HG03095 (cell line): ENCODE results near the gene C16orf54.
"Not testable (repeated sequence)": the region's sequence is repeated elsewhere in the genome, so short reads cannot be mapped to it uniquely, and the experiment has no call there.

Experiments
- ATAC-seq: cut with Tn5 transposase; IDR thresholded peaks from one replicate; pipeline ENCODE4 v1.9.1; 2021; ENCODE audit warnings: moderate library complexity; ENCODE audit not compliant: unreplicated experiment

C16orf54 gene

GRCh38 chr16:29742683-29743275 lies 3.0 kb downstream of the C16orf54 start:
- no peak for ATAC-seq

DNA sequence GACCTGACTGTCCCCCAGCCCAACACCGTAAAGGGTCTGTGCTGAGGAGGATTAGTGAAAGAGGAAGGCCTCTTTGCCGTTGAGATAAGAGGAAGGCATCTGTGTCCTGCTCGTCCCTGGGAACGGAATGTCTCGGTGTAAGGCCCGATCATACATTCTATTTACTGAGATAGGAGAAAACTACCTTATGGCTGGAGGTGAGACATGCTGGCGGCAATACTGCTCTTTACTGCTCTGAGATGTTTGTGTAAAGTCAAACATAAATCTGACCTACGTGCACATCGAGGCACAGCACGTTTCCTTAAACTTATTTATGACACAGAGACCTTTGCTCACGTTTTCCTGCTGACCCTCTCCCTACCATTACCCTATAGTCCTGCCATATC lies 5.2 kb downstream of the C16orf54 start:
- ATAC-seq: not testable (repeated sequence)

DNA sequence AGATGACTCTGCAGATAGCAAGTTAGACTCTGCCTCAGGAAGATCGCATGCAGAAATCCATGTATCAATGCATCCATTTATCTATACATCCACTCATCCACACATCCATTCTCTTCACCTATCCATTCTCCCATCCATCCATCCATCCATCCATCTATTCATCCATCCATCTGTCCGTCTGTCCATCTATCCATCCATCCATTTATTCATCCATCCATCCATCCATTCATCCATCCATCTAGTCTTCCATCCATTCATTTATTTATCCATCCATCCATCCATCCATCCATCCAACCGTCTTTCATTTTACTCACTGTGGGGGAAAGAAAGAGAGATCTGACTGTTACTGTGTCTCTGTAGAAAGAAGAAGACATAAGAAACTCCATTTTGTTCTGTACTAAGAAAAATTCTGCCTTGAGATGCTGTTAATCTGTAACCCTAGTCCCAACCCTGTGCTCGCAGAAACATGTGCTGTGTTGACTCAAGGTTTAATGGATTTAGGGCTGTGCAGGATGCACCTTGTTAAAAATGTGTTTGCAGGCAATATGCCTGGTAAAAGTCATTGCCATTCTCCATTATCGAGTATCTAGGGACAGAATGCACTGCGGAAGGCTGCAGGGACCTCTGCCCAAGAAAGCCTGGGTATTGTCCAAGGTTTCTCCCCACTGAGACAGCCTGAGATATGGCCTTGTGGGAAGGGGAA lies 5.7 kb downstream of the C16orf54 start:
- ATAC-seq: not testable (repeated sequence)

GRCh38 chr16:29738514-29738913 lies 7.3 kb downstream of the C16orf54 start:
- ATAC-seq: no peak

DNA sequence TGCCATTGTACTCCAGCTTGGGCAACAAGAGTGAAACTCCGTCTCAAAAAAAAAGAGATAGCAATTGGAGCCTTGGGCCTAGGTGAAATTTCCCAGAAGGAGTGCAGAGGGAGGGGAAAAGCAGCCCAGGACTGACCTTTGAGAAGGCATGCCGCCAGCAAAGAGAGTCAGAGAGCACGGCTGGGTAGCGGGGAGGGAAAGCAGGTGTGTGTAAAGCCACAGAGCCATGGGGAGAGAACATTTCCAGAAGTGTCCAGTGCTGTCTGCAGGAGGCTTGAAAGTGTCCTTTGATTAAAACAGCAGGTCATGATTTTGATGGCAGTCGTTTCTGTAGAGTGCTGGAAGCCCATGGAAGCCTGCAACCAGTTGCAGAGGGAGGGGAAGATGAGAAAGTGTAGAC lies 8.1 kb downstream of the C16orf54 start:
- ATAC-seq: no peak

DNA sequence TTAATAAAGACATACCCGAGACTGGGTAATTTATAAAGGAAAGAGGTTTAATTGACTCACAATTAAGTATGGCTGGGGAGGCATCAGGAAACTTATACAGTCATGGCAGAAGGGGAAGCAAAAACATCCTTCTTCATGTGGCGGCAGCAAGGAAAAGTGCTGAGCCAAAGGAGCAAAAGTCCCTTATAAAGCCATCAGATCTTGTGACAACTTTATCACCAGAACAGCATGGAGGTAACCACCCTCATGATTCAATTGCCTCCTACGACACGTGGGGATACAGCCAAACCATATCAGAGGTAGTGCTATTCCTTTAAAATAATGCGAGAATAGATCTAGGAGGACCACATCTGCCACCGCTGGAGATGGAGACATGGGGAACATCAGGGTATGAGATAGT lies 9.0 kb downstream of the C16orf54 start:
- no peak for ATAC-seq

DNA sequence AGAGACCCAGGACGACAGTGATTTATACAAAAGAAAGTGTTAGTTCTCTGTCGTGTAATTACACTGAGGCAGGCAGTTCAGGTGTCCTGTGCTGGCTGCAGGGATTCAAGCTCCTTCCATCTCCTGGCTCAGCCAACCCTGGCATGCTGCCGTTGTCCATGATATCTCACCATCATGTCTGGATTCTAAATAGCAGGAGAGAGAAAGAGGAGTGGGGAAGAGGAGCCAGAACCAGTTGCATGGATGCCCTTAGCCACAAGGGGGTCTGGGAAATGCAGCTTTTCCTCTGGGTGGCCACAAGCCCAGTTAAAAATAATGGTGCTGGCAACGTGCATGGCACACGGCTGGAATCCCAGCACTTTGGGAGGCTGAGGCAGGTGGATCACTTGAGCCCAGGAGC lies 9.7 kb downstream of the C16orf54 start:
- no peak for ATAC-seq

DNA sequence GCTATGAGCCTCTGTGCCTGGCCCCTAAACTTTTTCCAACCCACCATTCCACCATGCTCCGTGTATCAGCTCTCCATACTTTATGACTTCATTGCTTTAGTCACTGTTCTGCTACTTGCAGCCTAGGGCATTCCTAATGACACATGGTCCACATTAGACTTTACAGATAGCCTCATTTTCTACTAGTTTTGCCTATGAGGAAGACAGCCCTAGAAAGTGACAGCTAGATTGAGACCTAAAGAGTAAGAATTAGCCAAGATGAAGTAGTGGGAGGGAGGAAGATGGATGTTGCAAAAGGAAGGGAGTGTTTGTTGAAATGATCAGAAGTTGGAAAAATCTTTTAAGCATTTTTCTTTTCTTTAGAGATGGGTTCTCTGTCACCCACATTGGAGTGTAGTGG lies 11.0 kb downstream of the C16orf54 start:
- ATAC-seq: no peak

GRCh38 chr16:29731768-29732601 lies 13.8 kb downstream of the C16orf54 start:
- ATAC-seq: peak; percentile 73

- ATAC-seq: no peak
These were observed 15.1 kb downstream of the C16orf54 start for GRCh38 chr16:29730649-29731048.

DNA sequence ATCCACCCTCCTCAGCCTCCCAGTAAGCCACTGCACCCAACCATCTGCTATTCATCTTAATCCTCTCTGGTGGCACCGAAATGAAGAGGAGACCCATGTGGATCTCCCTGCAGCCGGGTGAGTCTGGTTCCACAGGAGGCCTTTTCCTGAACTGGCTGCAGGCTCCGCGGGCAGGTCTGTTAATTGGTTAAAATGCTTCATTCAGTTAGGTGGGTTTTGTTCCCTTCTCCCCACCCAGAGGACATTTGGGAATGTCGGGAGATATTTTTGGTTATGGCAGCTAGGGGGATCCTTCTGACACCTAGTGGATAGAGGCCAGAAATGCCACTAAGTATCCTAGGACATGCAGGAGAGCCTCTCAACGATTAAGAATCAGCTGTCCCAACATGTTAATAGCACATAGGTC lies 16.7 kb downstream of the C16orf54 start:
- no peak for ATAC-seq

- ATAC-seq: no peak
These were observed 18.3 kb downstream of the C16orf54 start for GRCh38 chr16:29727452-29727851.

DNA sequence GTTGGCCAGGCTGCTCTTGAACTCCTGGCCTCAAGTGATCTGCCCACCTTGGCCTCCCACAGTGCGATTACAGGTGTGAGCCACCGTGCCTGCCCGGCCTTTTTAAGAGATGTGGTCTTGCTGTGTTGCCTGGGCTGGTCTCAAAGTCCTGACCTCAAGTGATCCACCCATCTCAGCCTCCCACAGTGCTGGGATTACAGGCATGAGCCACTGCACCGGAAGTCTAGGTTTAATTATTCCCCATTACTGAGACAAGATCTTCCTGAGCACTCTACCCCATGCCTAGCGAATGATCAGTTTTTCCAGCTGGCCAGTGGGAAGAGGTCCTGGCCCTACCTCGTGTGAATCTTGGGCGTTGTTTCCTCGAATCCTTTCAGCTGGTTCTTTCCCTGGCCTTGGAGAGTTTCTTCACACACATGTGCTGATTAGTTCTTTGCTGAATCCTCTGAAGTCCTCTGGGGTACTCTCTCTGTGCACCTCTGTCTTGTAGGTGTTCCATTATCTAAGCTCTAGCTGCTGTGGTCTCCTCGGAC lies 18.9 kb downstream of the C16orf54 start:
- ATAC-seq: no peak

- ATAC-seq: not testable (repeated sequence)
These were observed 24.5 kb downstream of the C16orf54 start for GRCh38 chr16:29721167-29721879.

GRCh38 chr16:29720703-29721102 lies 25.1 kb downstream of the C16orf54 start:
- ATAC-seq: no peak

DNA sequence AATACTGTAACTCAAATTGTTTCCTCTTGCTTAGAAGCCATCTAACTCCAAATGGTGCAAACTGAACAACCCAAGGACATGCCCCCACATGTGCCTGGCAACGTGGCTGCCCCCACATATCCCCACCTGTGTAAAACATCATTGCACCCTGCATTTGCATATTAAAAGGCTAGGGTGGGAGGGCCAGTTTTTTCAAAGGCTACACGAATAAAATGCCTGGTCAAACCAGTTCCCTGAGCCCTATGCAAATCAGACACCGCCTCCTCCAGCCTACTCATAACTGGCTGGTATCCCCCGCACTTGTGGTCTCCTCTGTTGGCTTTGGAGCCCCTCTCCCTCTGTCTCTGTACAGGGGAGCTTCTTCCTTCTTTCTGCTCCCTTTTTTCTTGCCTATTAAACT lies 26.7 kb downstream of the C16orf54 start:
- no peak for ATAC-seq

- no peak for ATAC-seq
These were observed 28.7 kb downstream of the C16orf54 start for GRCh38 chr16:29717113-29717512.

GRCh38 chr16:29714972-29715371 lies 30.8 kb downstream of the C16orf54 start:
- no peak for ATAC-seq

DNA sequence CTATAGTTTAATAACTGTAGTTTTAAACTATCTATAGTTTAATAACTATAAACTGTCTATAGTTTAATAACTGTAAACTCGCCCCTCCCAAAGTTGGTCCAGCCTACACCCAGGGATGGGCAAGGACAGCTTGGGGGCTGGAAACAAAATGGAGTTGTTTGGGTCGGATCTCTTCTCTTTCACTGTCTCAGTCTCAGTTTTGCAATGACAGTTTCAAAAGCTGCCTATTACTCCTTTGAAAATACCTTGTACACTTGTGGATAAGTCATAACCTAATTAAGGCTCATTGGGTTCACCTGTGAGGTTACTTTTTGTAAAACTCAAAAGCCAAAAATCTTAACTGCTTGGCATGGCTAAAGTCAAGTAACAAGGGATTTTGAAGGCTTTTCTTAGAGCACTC lies 31.4 kb downstream of the C16orf54 start:
- no peak for ATAC-seq

- no peak for ATAC-seq
These were observed 33.0 kb downstream of the C16orf54 start for GRCh38 chr16:29712809-29713208.
